HepG2 (cell line): Measurements from ENCODE around the gene ARHGAP4.

Experiments
- CTCF ChIP-seq: sonication (generic); formaldehyde crosslinking; IDR thresholded peaks from 2 replicates; pipeline ENCODE4 v1.5.0; 2020; ENCODE audit warnings: mild to moderate bottlenecking, missing genetic modification reagents, moderate library complexity
- ZFP37 ChIP-seq: sonication (generic); formaldehyde crosslinking; IDR thresholded peaks from 2 replicates; pipeline ENCODE4 v1.4.0; 2020; ENCODE audit warnings: missing genetic modification reagents, borderline replicate concordance
- TF ChIP-seq, protein P1 (sequence below): IDR thresholded peaks from 2 replicates; pipeline ENCODE4 v1.6.1; 2012; ENCODE audit warnings: inconsistent platforms

DNA sequence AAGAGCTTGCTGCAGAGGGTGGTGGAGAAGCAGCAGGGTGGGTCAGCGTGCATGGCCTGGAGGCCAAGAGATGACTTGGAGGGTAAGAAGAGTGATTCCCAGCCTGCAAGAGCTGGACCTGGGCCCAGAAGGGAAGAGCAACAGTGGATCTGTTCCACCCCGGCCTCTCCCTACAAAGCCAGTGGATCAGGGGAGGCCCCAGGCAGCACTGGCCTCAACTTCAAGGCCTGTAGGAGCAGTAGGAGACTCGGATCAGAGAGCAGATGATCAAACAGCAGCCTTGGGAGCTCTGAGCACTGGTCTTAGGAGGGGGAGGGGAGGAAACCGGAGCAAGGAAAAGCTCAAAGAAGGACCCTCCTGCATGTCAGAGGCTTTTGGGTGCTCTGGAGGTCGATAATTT is 47.7 kb downstream of the ARHGAP4 start:
- TF ChIP-seq CTCF (CRISPR knock-in tag) (no peak), ZFP37 (no peak)
- TF ChIP-seq, protein P1, sequence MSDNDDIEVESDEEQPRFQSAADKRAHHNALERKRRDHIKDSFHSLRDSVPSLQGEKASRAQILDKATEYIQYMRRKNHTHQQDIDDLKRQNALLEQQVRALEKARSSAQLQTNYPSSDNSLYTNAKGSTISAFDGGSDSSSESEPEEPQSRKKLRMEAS, result no peak
